Glutamatergic neuron (in vitro differentiated cells): ENCODE results near the gene ACKR1. TPM values are rescaled to one million over a fixed set of nuclear protein-coding genes. Genes with fewer than 3 reads are reported as not detected.

ENCODE experiments used
- DNase-seq: peaks from one replicate; pipeline ENCODE4 v3.0.0; 2022
- H3K27ac Mint-ChIP-seq: one replicate; pipeline ENCODE4 v1.8.0; 2020; ENCODE audit warnings: mild to moderate bottlenecking, mixed read lengths, inconsistent platforms; ENCODE audit not compliant: unreplicated experiment
- H3K27me3 Mint-ChIP-seq: one replicate; pipeline ENCODE4 v1.8.0; 2020; ENCODE audit warnings: mild to moderate bottlenecking, moderate library complexity, mixed read lengths, inconsistent platforms; ENCODE audit not compliant: unreplicated experiment
- H3K36me3 Mint-ChIP-seq: one replicate; pipeline ENCODE4 v1.8.0; 2020; ENCODE audit warnings: mild to moderate bottlenecking, mixed read lengths, inconsistent platforms; ENCODE audit not compliant: unreplicated experiment
- H3K4me1 Mint-ChIP-seq: one replicate; pipeline ENCODE4 v1.8.0; 2020; ENCODE audit warnings: mild to moderate bottlenecking, low read depth, mixed read lengths, inconsistent platforms; ENCODE audit not compliant: unreplicated experiment
- H3K4me3 Mint-ChIP-seq: one replicate; pipeline ENCODE4 v1.8.0; 2020; ENCODE audit warnings: mild to moderate bottlenecking, mixed read lengths, inconsistent platforms; ENCODE audit not compliant: unreplicated experiment
- H3K9me3 Mint-ChIP-seq: one replicate; pipeline ENCODE4 v1.8.0; 2020; ENCODE audit warnings: mild to moderate bottlenecking, moderate library complexity, mixed read lengths, inconsistent platforms; ENCODE audit not compliant: unreplicated experiment
- CTCF ChIP-seq: fragments of 200-600 bp; sonication (generic); IDR thresholded peaks from one replicate; pipeline ENCODE4 v1.5.0; 2021; ENCODE audit not compliant: partially characterized antibody, unreplicated experiment
- total RNA-seq: library from RNA; stranded (reverse); fragmentation: NEBNext Ultra II Directional; extraction: Animal tissue kit (Norgen Biotek cat#: 25700); gene quantifications from one replicate; pipeline ENCODE4 v1.2.1, GENCODE V29; 2021; ENCODE audit not compliant: unreplicated experiment

The ACKR1 gene
- total RNA-seq, 1 donor from 2014 or later, result 13.5 TPM

GRCh38 chr1:159171688-159172501 lies 32.8 kb upstream of the ACKR1 start:
- peak overlapping the region; percentile 98 for H3K4me3 Mint-ChIP-seq
- no peaks in the 10 kb centered on the region for H3K36me3 Mint-ChIP-seq
- peak; percentile 53 for DNase-seq
- peaks cover 39% of the 10 kb centered on the region for H3K4me1 Mint-ChIP-seq
- H3K9me3 Mint-ChIP-seq, result peaks cover 15% of the 10 kb centered on the region
- peaks cover 7% of the 10 kb centered on the region for H3K27me3 Mint-ChIP-seq
- H3K27ac Mint-ChIP-seq, result peak overlapping the region; percentile 93
- no peak for TF ChIP-seq CTCF

GRCh38 chr1:159172614-159173291 lies 31.9 kb upstream of the ACKR1 start:
- Mint-ChIP-seq H3K36me3 (no peaks in the 10 kb centered on the region), H3K27me3 (peaks cover 7% of the 10 kb centered on the region), H3K4me1 (peaks cover 45% of the 10 kb centered on the region), H3K9me3 (peaks cover 15% of the 10 kb centered on the region), H3K4me3 (peak overlapping the region; percentile 98), H3K27ac (no peak overlapping the region)
- TF ChIP-seq CTCF, result no peak
- DNase-seq, result peak; percentile 51

GRCh38 chr1:159173320-159173719 lies 31.4 kb upstream of the ACKR1 start:
- H3K27ac Mint-ChIP-seq, result peak overlapping the region; percentile 35
- H3K4me1 Mint-ChIP-seq, result peaks cover 48% of the 10 kb centered on the region
- H3K36me3 Mint-ChIP-seq, result no peaks in the 10 kb centered on the region
- TF ChIP-seq CTCF, result no peak
- peaks cover 7% of the 10 kb centered on the region for H3K27me3 Mint-ChIP-seq
- H3K4me3 Mint-ChIP-seq, result peak overlapping the region; percentile 98
- H3K9me3 Mint-ChIP-seq, result peaks cover 15% of the 10 kb centered on the region
- DNase-seq, result peak; percentile 43

- H3K27me3 Mint-ChIP-seq, result peaks cover 4% of the 10 kb centered on the region
- peaks cover 59% of the 10 kb centered on the region for H3K4me1 Mint-ChIP-seq
- TF ChIP-seq CTCF, result no peak
- no peak for DNase-seq
- H3K4me3 Mint-ChIP-seq, result no peak overlapping the region
- H3K9me3 Mint-ChIP-seq, result peaks cover 13% of the 10 kb centered on the region
- no peak overlapping the region for H3K27ac Mint-ChIP-seq
- no peaks in the 10 kb centered on the region for H3K36me3 Mint-ChIP-seq
Observed at GRCh38 chr1:159175571-159175970, 29.1 kb upstream of the ACKR1 start.
